Body of pancreas (tissue), 4 donors: ENCODE data around the gene ELAPOR1. TPM values are rescaled to one million over a fixed set of nuclear protein-coding genes. Genes with fewer than 3 reads are reported as not detected.
A peak's percentile ranks its signal among the peaks of the same experiment; 100 is the strongest.

ENCODE experiments used
- ATAC-seq: fragments of 150-250 bp; one replicate; pipeline ENCODE4 v1.9.1; 2016
- DNase-seq, 4 donors: peaks; one replicate each; pipeline ENCODE4 v3.0.0-alpha.2; 2019
- H3K27ac ChIP-seq, 4 donors: fragments of 200-600 bp; sonication (generic); 1 replicate in 3 of 4; 2 replicates in 1 of 4; pipeline versions ENCODE4 v1.5.1 to v1.6.1; 2016 to 2019; ENCODE audit warnings: mild to moderate bottlenecking in 1 of 4, mixed read lengths in 1 of 4, moderate library complexity in 1 of 4
- H3K27me3 ChIP-seq, 2 donors: fragments of 200-600 bp; sonication (generic); one replicate each; pipeline ENCODE4 v1.6.0; 2016; ENCODE audit warnings: mild to moderate bottlenecking in 1 of 2
- H3K36me3 ChIP-seq, 2 donors: fragments of 200-600 bp; sonication (generic); replicated peaks in 1 of 2; 2 replicates each; pipeline ENCODE4 v1.5.1; 2016; ENCODE audit warnings: low read depth in 2 of 2; ENCODE audit not compliant: insufficient read depth in 1 of 2
- H3K4me1 ChIP-seq: fragments of 200-600 bp; sonication (generic); one replicate; pipeline ENCODE4 v1.6.0; 2016
- H3K4me3 ChIP-seq, 2 donors: fragments of 200-600 bp; sonication (generic); 1 replicate in 1 of 2; 2 replicates in 1 of 2; pipeline ENCODE4 v1.5.1; 2016 to 2019
- H3K9me3 ChIP-seq, 3 donors: fragments of 200-600 bp; sonication (generic); 1 replicate in 2 of 3; 2 replicates in 1 of 3; pipeline ENCODE4 v1.5.1; 2016
- POLR2A ChIP-seq, 3 donors: fragments of 450-650 bp; IDR thresholded peaks; one replicate each; pipeline ENCODE4 v1.6.1; 2016; ENCODE audit warnings: antibody characterized with exemption in 3 of 3, mild to moderate bottlenecking in 2 of 3
- WGBS, 2 donors: methylation state at CpG; one replicate each; pipeline ENCODE4 v1.1.5; 2017; 5-methylcytosine and 5-hydroxymethylcytosine counted together
- intact Hi-C: fragments of 100-400 bp; cut with DNase I; formaldehyde crosslinking; loops from one replicate; pipeline ENCODE4 v1.15.1; 2023
- total RNA-seq, 2 donors: library from RNA; depleted of rRNA; stranded (reverse); fragments of >200 nt; gene quantifications; one replicate each; pipeline ENCODE4 v1.1.0, GENCODE V29; 2016
- TF ChIP-seq, protein P1 (sequence below), 7 experiments: fragments of 450-650 bp in 4 of 7; fragments of 200-600 bp in 3 of 7; sonication (generic) in 3 of 7; IDR thresholded peaks; one replicate each; pipeline ENCODE4 v1.5.1; 2016 to 2019; ENCODE audit warnings: antibody characterized with exemption in 7 of 7

Gene ELAPOR1
- total RNA-seq, 2 donors from 2014 or later: 84.7 to 135 TPM

DNA sequence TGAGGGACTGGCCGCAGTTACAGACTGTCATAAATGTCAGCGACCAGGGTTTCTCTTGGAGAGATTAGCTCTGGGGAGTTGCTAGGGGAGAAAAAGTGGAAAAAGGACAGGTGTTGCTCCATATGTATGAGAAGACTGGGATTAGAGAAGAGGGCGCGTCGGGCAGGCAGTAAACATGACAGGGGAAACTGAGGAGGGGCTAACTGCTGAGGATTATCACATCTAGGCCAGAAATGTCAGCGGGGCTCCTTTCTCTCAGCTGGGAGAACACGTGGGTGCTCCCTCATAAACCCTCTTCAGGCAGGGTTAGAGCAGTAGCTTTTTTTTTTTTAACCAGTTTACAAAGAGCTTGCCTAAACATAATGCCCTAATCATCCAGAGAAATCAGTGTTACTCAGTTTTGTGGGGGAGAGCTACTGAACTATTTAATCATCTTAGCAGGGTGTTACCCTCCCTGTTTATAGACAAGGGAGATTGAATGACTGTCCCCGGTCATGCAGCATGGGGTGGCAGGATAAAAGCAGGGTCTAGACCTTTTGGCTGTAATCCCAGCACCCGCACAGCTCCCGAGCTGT, 35.2 kb downstream of the ELAPOR1 start:
- no peak for DNase-seq
- TF ChIP-seq, protein P1, sequence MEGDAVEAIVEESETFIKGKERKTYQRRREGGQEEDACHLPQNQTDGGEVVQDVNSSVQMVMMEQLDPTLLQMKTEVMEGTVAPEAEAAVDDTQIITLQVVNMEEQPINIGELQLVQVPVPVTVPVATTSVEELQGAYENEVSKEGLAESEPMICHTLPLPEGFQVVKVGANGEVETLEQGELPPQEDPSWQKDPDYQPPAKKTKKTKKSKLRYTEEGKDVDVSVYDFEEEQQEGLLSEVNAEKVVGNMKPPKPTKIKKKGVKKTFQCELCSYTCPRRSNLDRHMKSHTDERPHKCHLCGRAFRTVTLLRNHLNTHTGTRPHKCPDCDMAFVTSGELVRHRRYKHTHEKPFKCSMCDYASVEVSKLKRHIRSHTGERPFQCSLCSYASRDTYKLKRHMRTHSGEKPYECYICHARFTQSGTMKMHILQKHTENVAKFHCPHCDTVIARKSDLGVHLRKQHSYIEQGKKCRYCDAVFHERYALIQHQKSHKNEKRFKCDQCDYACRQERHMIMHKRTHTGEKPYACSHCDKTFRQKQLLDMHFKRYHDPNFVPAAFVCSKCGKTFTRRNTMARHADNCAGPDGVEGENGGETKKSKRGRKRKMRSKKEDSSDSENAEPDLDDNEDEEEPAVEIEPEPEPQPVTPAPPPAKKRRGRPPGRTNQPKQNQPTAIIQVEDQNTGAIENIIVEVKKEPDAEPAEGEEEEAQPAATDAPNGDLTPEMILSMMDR (IDR thresholded peaks at IDR 0.05): no peak
- TF ChIP-seq POLR2A (IDR thresholded peaks at IDR 0.05): no peak
- Histone ChIP-seq H3K9me3 (no peaks in the 10 kb centered on the region), H3K4me3 (no peak overlapping the region), H3K27ac (peak overlapping the region; percentile 80 to 87 (median 86)), H3K4me1 (peaks cover 79% of the 10 kb centered on the region), H3K36me3 (no peaks in the 10 kb centered on the region), H3K27me3 (no peaks in the 10 kb centered on the region)
- intact Hi-C loops: no loop called here
- 20 to 24% methylated on average over 10 of the region's 10 CpGs for WGBS, 2 donors
- no peak for ATAC-seq

DNA sequence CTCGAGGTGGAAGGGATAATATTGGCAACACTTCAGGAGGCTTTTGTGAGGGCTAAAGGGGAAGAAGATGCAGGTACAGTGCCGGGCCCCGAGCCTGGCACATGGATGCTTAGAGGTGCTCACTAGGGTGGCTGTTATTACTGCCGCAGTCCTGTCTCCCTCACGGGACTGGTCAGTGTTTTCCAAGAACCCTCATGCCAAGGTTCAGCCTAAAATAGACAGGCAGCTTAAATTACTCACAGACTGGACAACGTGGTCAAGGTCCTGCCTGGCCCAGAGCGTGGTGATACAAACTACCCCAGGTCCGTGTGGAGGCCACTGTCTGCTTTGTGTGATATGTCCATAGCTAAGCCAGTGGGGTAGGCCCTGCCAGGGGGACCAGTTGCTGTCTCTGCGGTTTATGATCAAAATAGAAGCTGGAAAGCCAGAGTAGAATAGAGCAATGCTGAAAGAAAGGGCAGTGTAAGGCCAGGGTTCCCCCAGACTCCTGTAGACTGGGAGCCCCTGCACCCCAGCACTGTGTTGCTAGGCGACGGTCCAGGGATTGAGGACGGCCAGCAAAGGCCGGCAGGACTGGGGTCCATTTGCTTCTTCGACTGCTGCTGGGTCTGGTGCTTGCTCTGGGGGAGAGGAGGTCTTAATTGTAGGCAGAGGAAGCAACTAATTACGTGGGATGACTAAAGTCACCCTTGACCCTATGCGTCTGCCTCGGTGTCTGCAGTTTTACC, 36.1 kb downstream of the ELAPOR1 start:
- no peak for ATAC-seq
- Histone ChIP-seq H3K27ac (peak overlapping the region; percentile 80 to 87 (median 86)), H3K4me3 (no peak overlapping the region)

DNA sequence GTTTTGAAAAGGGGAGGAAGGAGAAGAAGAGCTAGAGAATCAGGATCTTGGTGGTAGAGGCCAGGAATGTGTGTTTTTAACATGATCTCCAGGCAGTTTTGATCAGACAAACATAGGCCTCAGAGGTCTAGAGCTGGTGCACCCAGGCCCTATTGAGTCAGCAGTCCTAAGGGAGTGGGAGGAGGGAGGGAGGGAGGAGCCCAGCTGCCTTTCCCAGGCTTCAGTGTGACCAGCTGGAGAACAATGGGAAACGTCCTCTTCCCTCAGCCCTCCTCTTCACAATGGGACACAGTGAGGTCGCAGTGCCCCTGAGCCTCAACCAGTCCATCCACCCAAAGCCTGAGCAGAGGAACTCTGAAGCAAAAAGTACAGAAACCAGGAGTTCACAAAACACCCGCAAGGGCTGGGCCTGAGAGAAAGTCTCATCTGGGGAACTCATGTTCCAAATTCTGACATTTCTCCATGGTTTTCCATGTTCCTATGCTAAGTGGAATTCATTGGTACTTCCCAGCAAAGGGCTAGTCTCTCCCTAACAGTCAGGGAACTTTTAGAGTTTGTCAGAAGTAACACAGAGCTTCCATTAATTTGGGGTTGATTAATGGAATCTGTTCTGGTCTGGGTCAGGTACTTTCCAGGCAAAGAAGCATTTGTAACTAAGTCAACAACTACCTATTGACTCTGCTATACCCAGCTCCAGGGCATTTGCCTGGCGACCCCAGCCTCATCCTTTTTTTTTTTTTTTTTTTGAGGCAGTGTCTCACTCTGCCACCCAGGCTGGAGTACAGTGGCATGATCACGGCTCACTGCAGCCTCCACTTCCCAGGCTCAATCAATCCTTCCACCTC, 37.5 kb downstream of the ELAPOR1 start:
- Histone ChIP-seq H3K4me1 (peaks cover 88% of the 10 kb centered on the region), H3K36me3 (no peaks in the 10 kb centered on the region), H3K27ac (peak overlapping the region; percentile 71 to 87 (median 86)), H3K27me3 (no peaks in the 10 kb centered on the region), H3K9me3 (no peaks in the 10 kb centered on the region), H3K4me3 (no peak overlapping the region)
- WGBS, 2 donors: 15 to 24% methylated on average over 5 of the region's 5 CpGs
- intact Hi-C loops: no loop called here
- DNase-seq (peak; percentile 69 to 81 (median 79)), ATAC-seq (peak; percentile 74)
- TF ChIP-seq, protein P1 (IDR thresholded peaks at IDR 0.05): peak in 4 of 7 experiments; percentile 8 to 28 (median 24)
- peak in 2 of 3 donors; percentile 15 to 20 for TF ChIP-seq POLR2A (IDR thresholded peaks at IDR 0.05)

More for the DNA sequence above, 36.1 kb downstream of the ELAPOR1 start:
- Histone ChIP-seq H3K9me3 (no peaks in the 10 kb centered on the region), H3K36me3 (no peaks in the 10 kb centered on the region), H3K27me3 (no peaks in the 10 kb centered on the region), H3K4me1 (peaks cover 87% of the 10 kb centered on the region)
- intact Hi-C loops: no loop called here
- peak in 1 of 4 donors; percentile 32 for DNase-seq
- 26 to 33% methylated on average over 15 to 17 of the region's 17 CpGs for WGBS, 2 donors
- TF ChIP-seq POLR2A (IDR thresholded peaks at IDR 0.05): no peak
- TF ChIP-seq, protein P1 (IDR thresholded peaks at IDR 0.05): no peak

DNA sequence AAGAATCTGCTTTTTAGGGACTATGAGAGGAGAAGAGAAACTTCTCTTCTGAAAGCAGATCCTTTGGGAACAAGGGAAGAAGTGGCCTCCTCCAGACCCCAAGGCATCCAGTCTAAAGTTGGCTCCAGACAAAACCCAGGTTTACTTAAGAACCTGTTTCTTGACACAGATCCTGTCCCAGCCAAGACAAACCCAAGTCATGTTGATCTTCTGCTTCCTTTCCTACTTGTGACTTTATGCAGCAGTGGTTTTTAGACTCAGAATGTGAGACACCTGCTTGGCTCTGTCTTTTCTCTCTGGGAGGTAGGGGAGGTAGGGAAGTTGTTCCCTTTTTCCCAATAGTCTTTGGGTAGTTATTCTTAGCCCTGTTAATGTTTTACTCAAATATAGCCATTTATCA, 38.3 kb downstream of the ELAPOR1 start:
- intact Hi-C loops: no loop called here
- H3K36me3 ChIP-seq: no peaks in the 10 kb centered on the region
- H3K4me1 ChIP-seq: peaks cover 88% of the 10 kb centered on the region
- H3K9me3 ChIP-seq: no peaks in the 10 kb centered on the region
- no peak overlapping the region for H3K4me3 ChIP-seq
- ATAC-seq (peak; percentile 58), DNase-seq (peak; percentile 30 to 76 (median 58))
- peak in 1 of 3 donors; percentile 16 for TF ChIP-seq POLR2A (IDR thresholded peaks at IDR 0.05)
- TF ChIP-seq, protein P1 (IDR thresholded peaks at IDR 0.05): no peak
- H3K27ac ChIP-seq: peak overlapping the region; percentile 58 to 87 (median 86)
- H3K27me3 ChIP-seq: no peaks in the 10 kb centered on the region
